ENCODE results near the gene PDLIM5.

PDLIM5 gene

GRCh38 chr4:94420356-94420755, 31.4 kb upstream of the PDLIM5 start:
- no peak for DNase-seq (ENCODE audit: low read depth in 2 of 3, low spot score in 2 of 3)

- no peak for DNase-seq (ENCODE audit: low read depth in 2 of 3, low spot score in 2 of 3)
Observed at GRCh38 chr4:94426783-94427182, 25.0 kb upstream of the PDLIM5 start.

- no peak for DNase-seq (ENCODE audit: low read depth in 2 of 3, low spot score in 2 of 3)
Observed at GRCh38 chr4:94428884-94429283, 22.9 kb upstream of the PDLIM5 start.

GRCh38 chr4:94430406-94430805, 21.3 kb upstream of the PDLIM5 start:
- DNase-seq (ENCODE audit: low read depth in 2 of 3, low spot score in 2 of 3) = no peak

GRCh38 chr4:94431388-94431787, 20.4 kb upstream of the PDLIM5 start:
- no peak for DNase-seq (ENCODE audit: low read depth in 2 of 3, low spot score in 2 of 3)

- DNase-seq (ENCODE audit: low read depth in 2 of 3, low spot score in 2 of 3) = no peak
Observed at GRCh38 chr4:94434505-94434904, 17.2 kb upstream of the PDLIM5 start.

GRCh38 chr4:94435874-94436273, 15.9 kb upstream of the PDLIM5 start:
- no peak for DNase-seq (ENCODE audit: low read depth in 2 of 3, low spot score in 2 of 3)

GRCh38 chr4:94436512-94436911, 15.2 kb upstream of the PDLIM5 start:
- DNase-seq (ENCODE audit: low read depth in 2 of 3, low spot score in 2 of 3) = no peak

GRCh38 chr4:94439606-94440005, 12.1 kb upstream of the PDLIM5 start:
- no peak for DNase-seq (ENCODE audit: low read depth in 2 of 3, low spot score in 2 of 3)

- no peak for DNase-seq (ENCODE audit: low read depth in 2 of 3, low spot score in 2 of 3)
Observed at GRCh38 chr4:94441838-94442237, 9.9 kb upstream of the PDLIM5 start.

- no peak for DNase-seq (ENCODE audit: low read depth in 2 of 3, low spot score in 2 of 3)
Observed at GRCh38 chr4:94442251-94442650, 9.5 kb upstream of the PDLIM5 start.

- no peak for DNase-seq (ENCODE audit: low read depth in 2 of 3, low spot score in 2 of 3)
Observed at GRCh38 chr4:94446386-94446785, 5.4 kb upstream of the PDLIM5 start.

- DNase-seq (ENCODE audit: low read depth in 2 of 3, low spot score in 2 of 3) = no peak
Observed at GRCh38 chr4:94447754-94448411, 3.9 kb upstream of the PDLIM5 start.

GRCh38 chr4:94448815-94449375, 2.8 kb upstream of the PDLIM5 start:
- no peak for DNase-seq (ENCODE audit: low read depth in 2 of 3, low spot score in 2 of 3)

- DNase-seq (ENCODE audit: low read depth in 2 of 3, low spot score in 2 of 3) = no peak
Observed at GRCh38 chr4:94451051-94451694, 569 bp upstream of the PDLIM5 start.

GRCh38 chr4:94452476-94453371, 982 bp downstream of the PDLIM5 start:
- DNase-seq (ENCODE audit: low read depth in 2 of 3, low spot score in 2 of 3) = peak in 2 of 3 experiments; percentile 4 to 7

GRCh38 chr4:94453391-94453963, 1.7 kb downstream of the PDLIM5 start:
- DNase-seq (ENCODE audit: low read depth in 2 of 3, low spot score in 2 of 3) = no peak

- no peak for DNase-seq (ENCODE audit: low read depth in 2 of 3, low spot score in 2 of 3)
Observed at GRCh38 chr4:94454405-94454804, 2.7 kb downstream of the PDLIM5 start.

- DNase-seq (ENCODE audit: low read depth in 2 of 3, low spot score in 2 of 3) = no peak
Observed at GRCh38 chr4:94455081-94455480, 3.3 kb downstream of the PDLIM5 start.

GRCh38 chr4:94457692-94458106, 6.0 kb downstream of the PDLIM5 start:
- no peak for DNase-seq (ENCODE audit: low read depth in 2 of 3, low spot score in 2 of 3)

- no peak for DNase-seq (ENCODE audit: low read depth in 2 of 3, low spot score in 2 of 3)
Observed at GRCh38 chr4:94458682-94459081, 6.9 kb downstream of the PDLIM5 start.

Measured in activated CD8-positive, alpha-beta memory T cell treated with anti-CD3 and anti-CD28 coated beads for 48 hours (primary cell).